Activated CD8-positive, alpha-beta T cell treated with anti-CD3 and anti-CD28 coated beads for 36 hours (primary cell): ENCODE data around the gene MRPL36. TPM values are rescaled to one million over a fixed set of nuclear protein-coding genes. Genes with fewer than 3 reads are reported as not detected.

Experiments
- ATAC-seq: fragments of 200-7000 bp; cut with Tn5 transposase; one replicate; pipeline ENCODE4 v1.10.0; 2021; ENCODE audit warnings: mild to moderate bottlenecking, moderate library complexity
- CTCF ChIA-PET: fragments of 350-600 bp; sonication (Branson Sonifier 250); formaldehyde crosslinking; loops from one replicate; lab custom pipeline; 2021; ENCODE audit warnings: antibody characterized with exemption; lab: Charles Lee
- POLR2A ChIA-PET: fragments of 350-600 bp; sonication (Branson Sonifier 250); formaldehyde crosslinking; loops from one replicate; lab custom pipeline; 2021; ENCODE audit warnings: antibody characterized with exemption; lab: Charles Lee
- DNase-seq: peaks from one replicate; pipeline ENCODE4 v3.0.0-alpha.2; 2020
- H3K27ac Mint-ChIP-seq: one replicate; pipeline ENCODE4 v1.8.0; 2021; ENCODE audit warnings: mild to moderate bottlenecking, mixed read lengths
- H3K27me3 Mint-ChIP-seq: one replicate; pipeline ENCODE4 v1.8.0; 2021; ENCODE audit warnings: mixed read lengths
- H3K36me3 Mint-ChIP-seq: one replicate; pipeline ENCODE4 v1.8.0; 2021; ENCODE audit warnings: low read depth, mixed read lengths
- H3K4me1 Mint-ChIP-seq: one replicate; pipeline ENCODE4 v1.8.0; 2021; ENCODE audit warnings: low read depth, mixed read lengths
- H3K4me3 Mint-ChIP-seq: one replicate; pipeline ENCODE4 v1.8.0; 2021; ENCODE audit warnings: mild to moderate bottlenecking, moderate library complexity, mixed read lengths
- H3K9me3 Mint-ChIP-seq: one replicate; pipeline ENCODE4 v1.8.0; 2021; ENCODE audit warnings: mixed read lengths
- intact Hi-C: fragments of 100-400 bp; cut with micrococcal nuclease; formaldehyde crosslinking; loops from one replicate; pipeline ENCODE4 v1.10.0; 2022
- total RNA-seq, 2 experiments: library from RNA; stranded (reverse); gene quantifications; one replicate each; pipeline ENCODE4 v1.2.3, GENCODE V29; 2021
- TF ChIP-seq, protein P1 (sequence below): fragments of 200-600 bp; IDR thresholded peaks from one replicate; pipeline ENCODE4 v1.8.0; 2022; ENCODE audit warnings: antibody characterized with exemption, mild to moderate bottlenecking

MRPL36 gene
- total RNA-seq, 2 experiments from 2014 or later: 80.1 to 87.2 TPM

DNA sequence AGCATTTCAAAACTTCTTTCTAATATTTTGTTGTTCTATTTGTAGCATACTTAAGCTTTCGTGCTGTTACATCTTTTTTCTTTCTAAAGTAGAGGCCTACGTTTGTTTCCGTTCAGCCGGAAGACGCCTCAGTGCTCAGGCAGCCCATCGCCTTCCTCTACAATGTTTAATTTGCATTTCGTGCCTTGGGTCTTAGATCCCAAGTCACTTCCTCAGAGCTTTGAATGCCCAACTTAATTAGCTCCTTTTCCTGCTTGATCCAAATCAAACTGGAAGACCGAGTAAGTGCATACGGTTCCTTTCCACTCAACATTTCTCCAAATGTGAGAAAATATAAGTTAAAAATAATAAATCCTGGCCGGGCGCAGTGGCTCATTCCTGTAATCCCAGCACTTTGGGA is 43.2 kb downstream of the MRPL36 start:
- POLR2A ChIA-PET: no interaction called here
- no peaks in the 10 kb centered on the region for H3K36me3 Mint-ChIP-seq

DNA sequence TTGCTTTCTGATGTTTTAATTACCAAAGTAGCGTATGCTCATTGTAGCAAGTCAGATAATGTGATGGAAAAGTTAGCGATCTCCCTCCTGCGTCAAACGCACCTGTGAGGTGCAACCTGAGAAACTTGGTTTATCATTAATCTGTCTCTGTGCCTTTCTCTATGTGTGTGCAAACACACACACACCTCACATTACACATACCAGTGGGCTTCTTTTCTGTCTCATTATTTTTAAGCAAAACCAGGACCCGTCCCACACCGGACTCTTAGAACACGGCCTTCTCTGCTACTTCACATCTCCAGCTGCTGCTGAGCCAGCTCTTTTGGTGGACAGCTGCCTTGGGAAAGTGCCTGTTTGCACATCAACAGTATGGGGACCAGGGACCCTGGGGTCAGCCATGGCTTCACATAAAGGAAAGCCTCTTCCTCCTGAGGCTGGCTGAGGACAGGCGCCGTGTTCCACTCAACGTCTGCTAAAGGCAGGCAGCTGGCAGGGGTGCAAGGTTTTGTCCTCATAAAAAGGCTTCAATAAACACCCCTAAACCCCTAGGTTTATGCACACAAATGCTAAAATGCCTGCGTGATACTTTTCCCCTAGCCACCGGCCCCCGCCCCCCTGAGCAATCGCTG is 44.2 kb downstream of the MRPL36 start:
- Mint-ChIP-seq H3K4me1 (no peaks in the 10 kb centered on the region), H3K27ac (no peak overlapping the region), H3K27me3 (no peaks in the 10 kb centered on the region), H3K9me3 (peaks cover 7% of the 10 kb centered on the region), H3K4me3 (no peak overlapping the region), H3K36me3 (no peaks in the 10 kb centered on the region)
- TF ChIP-seq, protein P1, sequence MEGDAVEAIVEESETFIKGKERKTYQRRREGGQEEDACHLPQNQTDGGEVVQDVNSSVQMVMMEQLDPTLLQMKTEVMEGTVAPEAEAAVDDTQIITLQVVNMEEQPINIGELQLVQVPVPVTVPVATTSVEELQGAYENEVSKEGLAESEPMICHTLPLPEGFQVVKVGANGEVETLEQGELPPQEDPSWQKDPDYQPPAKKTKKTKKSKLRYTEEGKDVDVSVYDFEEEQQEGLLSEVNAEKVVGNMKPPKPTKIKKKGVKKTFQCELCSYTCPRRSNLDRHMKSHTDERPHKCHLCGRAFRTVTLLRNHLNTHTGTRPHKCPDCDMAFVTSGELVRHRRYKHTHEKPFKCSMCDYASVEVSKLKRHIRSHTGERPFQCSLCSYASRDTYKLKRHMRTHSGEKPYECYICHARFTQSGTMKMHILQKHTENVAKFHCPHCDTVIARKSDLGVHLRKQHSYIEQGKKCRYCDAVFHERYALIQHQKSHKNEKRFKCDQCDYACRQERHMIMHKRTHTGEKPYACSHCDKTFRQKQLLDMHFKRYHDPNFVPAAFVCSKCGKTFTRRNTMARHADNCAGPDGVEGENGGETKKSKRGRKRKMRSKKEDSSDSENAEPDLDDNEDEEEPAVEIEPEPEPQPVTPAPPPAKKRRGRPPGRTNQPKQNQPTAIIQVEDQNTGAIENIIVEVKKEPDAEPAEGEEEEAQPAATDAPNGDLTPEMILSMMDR: no peak
- ChIA-PET POLR2A (no interaction called here), CTCF (no interaction called here)
- intact Hi-C loops: no loop called here
- ATAC-seq (no peak), DNase-seq (no peak)

More for the DNA sequence above, 43.2 kb downstream of the MRPL36 start:
- Mint-ChIP-seq H3K27ac (no peak overlapping the region), H3K27me3 (no peaks in the 10 kb centered on the region), H3K9me3 (peaks cover 7% of the 10 kb centered on the region), H3K4me3 (no peak overlapping the region), H3K4me1 (no peaks in the 10 kb centered on the region)
- CTCF ChIA-PET: no interaction called here
- no peak for DNase-seq
- ATAC-seq: no peak
- intact Hi-C loops: no loop called here
- TF ChIP-seq, protein P1: no peak

DNA sequence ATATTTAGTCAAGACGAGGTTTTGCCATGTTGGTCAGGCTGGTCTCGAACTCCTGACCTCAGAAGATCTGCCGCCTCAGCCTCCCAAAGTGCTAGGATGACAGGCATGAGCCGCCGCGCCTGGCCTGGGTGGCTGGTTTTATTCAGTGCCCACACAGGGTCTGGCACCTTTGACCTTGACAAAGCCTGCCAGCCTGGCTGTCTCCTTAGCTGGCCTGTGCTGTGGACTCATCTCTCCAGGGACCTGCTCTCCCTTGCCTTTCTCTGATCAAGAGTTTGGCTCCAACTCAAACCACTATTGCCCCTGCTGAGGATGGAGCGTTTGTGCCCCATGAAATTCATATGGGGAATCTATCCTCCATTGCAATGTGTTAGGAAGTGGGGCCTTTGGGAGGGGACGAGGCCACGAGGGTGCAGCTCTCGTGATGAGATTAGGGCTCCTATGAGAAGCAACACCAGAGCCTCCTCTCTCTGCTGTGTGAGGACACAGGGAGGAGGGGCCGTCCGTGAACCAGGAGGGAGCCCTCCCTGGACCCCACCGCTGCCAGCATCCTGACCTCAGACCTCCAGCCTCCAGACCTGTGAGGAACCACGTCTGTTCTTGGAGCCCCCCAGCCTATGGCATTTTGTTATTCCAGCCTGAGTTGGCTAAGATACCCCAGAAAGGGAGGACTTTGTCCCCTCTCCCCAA is 45.0 kb downstream of the MRPL36 start:
- DNase-seq (no peak), ATAC-seq (no peak)
- CTCF ChIA-PET: no interaction called here
- Mint-ChIP-seq H3K4me1 (no peaks in the 10 kb centered on the region), H3K27me3 (no peaks in the 10 kb centered on the region), H3K27ac (no peak overlapping the region), H3K9me3 (peaks cover 7% of the 10 kb centered on the region), H3K36me3 (no peaks in the 10 kb centered on the region), H3K4me3 (no peak overlapping the region)
- TF ChIP-seq, protein P1: no peak
- intact Hi-C loops: no loop called here
- POLR2A ChIA-PET: no interaction called here

DNA sequence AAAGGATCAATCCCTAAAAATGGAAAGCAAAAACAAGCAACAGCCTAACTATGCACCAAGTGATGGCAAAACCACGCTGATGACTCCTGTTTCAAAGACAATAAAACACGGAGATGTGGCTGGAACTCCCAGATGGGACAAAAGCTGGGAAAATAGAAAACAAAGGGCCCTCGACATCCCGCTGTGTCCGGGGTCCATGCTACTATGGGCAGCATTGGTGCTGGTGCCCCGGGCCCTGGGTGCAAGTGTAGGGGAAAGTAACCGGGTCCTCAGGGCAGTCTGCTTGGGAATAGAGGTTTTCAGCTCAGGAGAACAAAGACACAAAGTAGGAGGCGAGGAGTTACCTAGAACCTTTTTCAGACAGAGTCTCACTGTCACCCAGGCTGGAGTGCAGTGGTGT is 46.1 kb downstream of the MRPL36 start:
- H3K4me1 Mint-ChIP-seq: no peaks in the 10 kb centered on the region
- ChIA-PET POLR2A (interaction anchor here (1.4 kb wide), 1 partner anchor 18 kb away, joined by 4 read pairs; no protein-coding TSS in a partner anchor), CTCF (no interaction called here)
- TF ChIP-seq, protein P1: no peak
- H3K27me3 Mint-ChIP-seq: no peaks in the 10 kb centered on the region
- intact Hi-C loops: no loop called here
- H3K36me3 Mint-ChIP-seq: no peaks in the 10 kb centered on the region
- DNase-seq (no peak), ATAC-seq (no peak)
- H3K4me3 Mint-ChIP-seq: no peak overlapping the region
- H3K27ac Mint-ChIP-seq: no peak overlapping the region
- H3K9me3 Mint-ChIP-seq: peaks cover 3% of the 10 kb centered on the region

DNA sequence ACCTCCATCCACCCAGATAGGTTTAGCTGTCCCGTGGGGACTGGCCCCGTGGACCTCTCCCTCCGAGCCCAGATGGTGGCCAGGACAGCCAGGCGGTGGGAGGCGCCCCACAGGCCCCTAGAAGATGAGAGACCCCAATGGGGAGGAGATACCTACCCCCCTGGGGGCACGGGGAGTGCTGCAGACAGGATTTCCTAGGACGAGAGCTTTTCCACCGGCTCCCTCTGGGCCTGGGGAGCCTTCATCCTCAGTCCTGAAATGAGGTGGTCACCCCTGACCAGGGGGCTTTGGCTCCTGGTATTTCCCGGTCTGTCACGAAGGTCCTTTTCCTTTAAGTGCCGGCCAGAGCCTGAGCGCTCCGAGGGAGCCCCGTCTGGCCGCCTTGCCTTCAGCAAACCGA is 46.8 kb downstream of the MRPL36 start:
- Mint-ChIP-seq H3K9me3 (no peaks in the 10 kb centered on the region), H3K4me3 (no peak overlapping the region), H3K36me3 (no peaks in the 10 kb centered on the region), H3K27ac (no peak overlapping the region), H3K4me1 (no peaks in the 10 kb centered on the region), H3K27me3 (no peaks in the 10 kb centered on the region)
- TF ChIP-seq, protein P1: no peak
- POLR2A ChIA-PET: interaction anchor here (1.4 kb wide), 1 partner anchor 18 kb away, joined by 4 read pairs; no protein-coding TSS in a partner anchor
- CTCF ChIA-PET: no interaction called here
- no peak for ATAC-seq
- DNase-seq: no peak
- intact Hi-C loops: no loop called here
